ENCODE results near the gene EPHB3.

DNA sequence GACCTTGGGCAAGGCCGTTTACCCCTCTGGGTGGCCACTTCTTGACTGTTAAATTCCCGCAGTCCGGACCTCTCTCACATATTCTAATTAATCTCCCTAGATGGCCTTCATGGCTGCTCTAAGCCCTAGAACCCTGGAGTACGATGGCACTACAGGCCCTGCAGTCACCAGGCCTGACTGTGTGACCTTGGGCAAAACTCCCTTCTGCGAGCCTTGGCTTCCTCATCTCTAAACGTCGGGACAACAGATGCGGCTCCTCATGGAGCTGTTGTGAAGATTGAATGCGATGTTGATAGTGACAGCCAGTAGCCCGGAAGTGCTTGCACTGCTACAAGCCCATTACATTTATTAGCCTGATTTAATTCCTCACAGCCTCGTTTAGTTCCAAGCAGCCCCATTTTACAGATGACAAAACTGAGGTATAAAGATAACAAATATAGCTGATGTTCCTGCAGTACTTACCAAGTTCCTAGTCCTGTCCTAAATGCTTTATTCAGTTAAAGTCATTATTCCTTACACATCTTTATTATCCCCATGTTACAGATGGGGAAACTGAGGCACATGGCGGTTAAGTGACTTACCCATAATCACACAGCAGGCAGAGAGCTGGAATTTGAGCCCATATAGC, 10.3 kb downstream of the EPHB3 start:
- TF ChIP-seq POLR2A (IDR thresholded peaks at IDR 0.05), result no peak
- TF ChIP-seq, protein P1, sequence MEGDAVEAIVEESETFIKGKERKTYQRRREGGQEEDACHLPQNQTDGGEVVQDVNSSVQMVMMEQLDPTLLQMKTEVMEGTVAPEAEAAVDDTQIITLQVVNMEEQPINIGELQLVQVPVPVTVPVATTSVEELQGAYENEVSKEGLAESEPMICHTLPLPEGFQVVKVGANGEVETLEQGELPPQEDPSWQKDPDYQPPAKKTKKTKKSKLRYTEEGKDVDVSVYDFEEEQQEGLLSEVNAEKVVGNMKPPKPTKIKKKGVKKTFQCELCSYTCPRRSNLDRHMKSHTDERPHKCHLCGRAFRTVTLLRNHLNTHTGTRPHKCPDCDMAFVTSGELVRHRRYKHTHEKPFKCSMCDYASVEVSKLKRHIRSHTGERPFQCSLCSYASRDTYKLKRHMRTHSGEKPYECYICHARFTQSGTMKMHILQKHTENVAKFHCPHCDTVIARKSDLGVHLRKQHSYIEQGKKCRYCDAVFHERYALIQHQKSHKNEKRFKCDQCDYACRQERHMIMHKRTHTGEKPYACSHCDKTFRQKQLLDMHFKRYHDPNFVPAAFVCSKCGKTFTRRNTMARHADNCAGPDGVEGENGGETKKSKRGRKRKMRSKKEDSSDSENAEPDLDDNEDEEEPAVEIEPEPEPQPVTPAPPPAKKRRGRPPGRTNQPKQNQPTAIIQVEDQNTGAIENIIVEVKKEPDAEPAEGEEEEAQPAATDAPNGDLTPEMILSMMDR (IDR thresholded peaks at IDR 0.05), result no peak
- TF ChIP-seq POLR2AphosphoS5 (IDR thresholded peaks at IDR 0.05), result no peak
- TF ChIP-seq EP300 (IDR thresholded peaks at IDR 0.05; ENCODE audit: low read depth), result no peak
